Measurements from ENCODE around the gene DEUP1.

GRCh38 chr11:93480756-93481155, 150.2 kb downstream of the DEUP1 start:
- TF ChIP-seq CTCF (IDR thresholded peaks at IDR 0.05; ENCODE audit: low read depth, low read length, missing input control) (no peak), ATF3 (IDR thresholded peaks at IDR 0.05) (no peak), EGR1 (IDR thresholded peaks at IDR 0.05; ENCODE audit: low read depth in 2 of 2) (no peak), JUND (IDR thresholded peaks at IDR 0.05) (no peak), SP1 (IDR thresholded peaks at IDR 0.05) (no peak), GABPA (IDR thresholded peaks at IDR 0.05 in 1 of 2, conservative IDR thresholded peaks at IDR 0.05 in 1 of 2) (no peak), RAD21 (IDR thresholded peaks at IDR 0.05) (no peak), RXRA (IDR thresholded peaks at IDR 0.05) (no peak), TAF1 (conservative IDR thresholded peaks at IDR 0.05) (no peak), YY1 (IDR thresholded peaks at IDR 0.05) (no peak), FOXA1 (IDR thresholded peaks at IDR 0.05) (no peak)

Data from liver (tissue), 3 donors.